WTC11 (cell line): ENCODE data around the gene GINS1.

Experiments used
- AFF4 ChIP-seq: sonication (generic); formaldehyde crosslinking; IDR thresholded peaks from 2 replicates; pipeline ENCODE4 v1.8.1; 2023; ENCODE audit warnings: mild to moderate bottlenecking, missing genetic modification reagents, borderline replicate concordance
- ATF6 ChIP-seq: sonication (generic); formaldehyde crosslinking; IDR thresholded peaks from 2 replicates; pipeline ENCODE4 v1.8.1; 2023; ENCODE audit warnings: mild to moderate bottlenecking, missing genetic modification reagents
- CTCF ChIP-seq: fragments of 200-600 bp; IDR thresholded peaks from 2 replicates; pipeline ENCODE4 v1.8.0; 2022; ENCODE audit warnings: antibody characterized with exemption
- FOXK1 ChIP-seq: sonication (generic); formaldehyde crosslinking; IDR thresholded peaks from 2 replicates; pipeline ENCODE4 v1.8.0; 2022; ENCODE audit warnings: mild to moderate bottlenecking, moderate library complexity, missing genetic modification reagents
- TCF7 ChIP-seq: sonication (generic); formaldehyde crosslinking; IDR thresholded peaks from 2 replicates; pipeline ENCODE4 v1.8.0; 2022; ENCODE audit warnings: mild to moderate bottlenecking, low read depth, missing genetic modification reagents, moderate library complexity
- ZBTB21 ChIP-seq: sonication (generic); formaldehyde crosslinking; IDR thresholded peaks from 2 replicates; pipeline ENCODE4 v1.8.1; 2023; ENCODE audit warnings: mild to moderate bottlenecking, missing genetic modification reagents, borderline replicate concordance
- TF ChIP-seq, protein P1 (sequence below): sonication (generic); formaldehyde crosslinking; IDR thresholded peaks from 2 replicates; pipeline ENCODE4 v1.8.0; 2023; ENCODE audit warnings: missing genetic modification reagents
- TF ChIP-seq, protein P2 (sequence below): sonication (generic); formaldehyde crosslinking; conservative IDR thresholded peaks from 2 replicates; pipeline ENCODE4 v1.8.1; 2022; ENCODE audit warnings: mild to moderate bottlenecking, missing genetic modification reagents

DNA sequence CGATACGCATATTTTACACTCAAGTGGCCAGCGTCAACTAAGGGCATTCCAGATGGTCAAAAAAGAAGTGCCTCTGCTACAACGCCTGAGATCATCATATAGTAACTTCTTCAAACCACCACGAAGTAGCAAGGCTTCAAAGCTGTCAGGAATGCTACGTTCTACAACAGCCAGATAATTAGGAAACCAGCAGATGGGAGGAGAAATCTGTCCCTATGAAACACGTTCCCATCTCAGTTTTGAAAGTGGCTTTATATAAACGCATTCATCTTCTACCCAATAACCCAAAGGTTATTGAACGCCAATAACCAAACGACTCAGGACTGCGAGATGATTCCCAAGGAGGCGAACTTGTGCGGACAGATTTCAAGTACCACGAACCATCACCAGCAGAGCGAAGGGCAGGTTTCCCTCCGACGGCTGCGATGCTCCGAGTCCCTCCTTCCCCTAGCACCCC, 18.0 kb upstream of the GINS1 start:
- TF ChIP-seq CTCF (no peak), AFF4 (CRISPR knock-in tag) (no peak), ATF6 (CRISPR knock-in tag) (no peak), TCF7 (CRISPR knock-in tag) (no peak), ZBTB21 (CRISPR knock-in tag) (no peak), FOXK1 (CRISPR knock-in tag) (no peak)
- TF ChIP-seq, protein P1, sequence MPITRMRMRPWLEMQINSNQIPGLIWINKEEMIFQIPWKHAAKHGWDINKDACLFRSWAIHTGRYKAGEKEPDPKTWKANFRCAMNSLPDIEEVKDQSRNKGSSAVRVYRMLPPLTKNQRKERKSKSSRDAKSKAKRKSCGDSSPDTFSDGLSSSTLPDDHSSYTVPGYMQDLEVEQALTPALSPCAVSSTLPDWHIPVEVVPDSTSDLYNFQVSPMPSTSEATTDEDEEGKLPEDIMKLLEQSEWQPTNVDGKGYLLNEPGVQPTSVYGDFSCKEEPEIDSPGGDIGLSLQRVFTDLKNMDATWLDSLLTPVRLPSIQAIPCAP = no peak
- TF ChIP-seq, protein P2, sequence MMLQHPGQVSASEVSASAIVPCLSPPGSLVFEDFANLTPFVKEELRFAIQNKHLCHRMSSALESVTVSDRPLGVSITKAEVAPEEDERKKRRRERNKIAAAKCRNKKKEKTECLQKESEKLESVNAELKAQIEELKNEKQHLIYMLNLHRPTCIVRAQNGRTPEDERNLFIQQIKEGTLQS = no peak
